Activated naive CD4-positive, alpha-beta T cell treated with anti-CD3 and anti-CD28 coated beads, Interleukin-2, amount 50 U/mL, for 24 hours (primary cell): ENCODE data around the gene GNA12.
"Not testable (repeated sequence)": the region's sequence is repeated elsewhere in the genome, so short reads cannot be mapped to it uniquely, and the experiment has no call there.

ENCODE experiments used
- H3K27ac Mint-ChIP-seq: one replicate; pipeline ENCODE4 v1.8.0; 2021; ENCODE audit warnings: mild to moderate bottlenecking, mixed read lengths
- H3K27me3 Mint-ChIP-seq: one replicate; pipeline ENCODE4 v1.8.0; 2021; ENCODE audit warnings: mixed read lengths
- H3K36me3 Mint-ChIP-seq: one replicate; pipeline ENCODE4 v1.8.0; 2021; ENCODE audit warnings: mixed read lengths
- H3K4me1 Mint-ChIP-seq: one replicate; pipeline ENCODE4 v1.8.0; 2021; ENCODE audit warnings: mixed read lengths
- H3K4me3 Mint-ChIP-seq: one replicate; pipeline ENCODE4 v1.8.0; 2021; ENCODE audit warnings: mild to moderate bottlenecking, mixed read lengths
- H3K9me3 Mint-ChIP-seq: one replicate; pipeline ENCODE4 v1.8.0; 2021; ENCODE audit warnings: mixed read lengths

GNA12 gene

GRCh38 chr7:2681929-2682799 lies 161.9 kb downstream of the GNA12 start:
- no peaks in the 10 kb centered on the region for H3K4me1 Mint-ChIP-seq
- H3K9me3 Mint-ChIP-seq, result no peaks in the 10 kb centered on the region
- no peak overlapping the region for H3K4me3 Mint-ChIP-seq
- no peaks in the 10 kb centered on the region for H3K36me3 Mint-ChIP-seq
- peaks cover 4% of the 10 kb centered on the region for H3K27me3 Mint-ChIP-seq
- no peak overlapping the region for H3K27ac Mint-ChIP-seq

- Mint-ChIP-seq H3K4me3 (no peak overlapping the region), H3K36me3 (no peaks in the 10 kb centered on the region), H3K27me3 (peaks cover 1% of the 10 kb centered on the region)
Measured at GRCh38 chr7:2680792-2681490, 163.2 kb downstream of the GNA12 start.

GRCh38 chr7:2680256-2680655 lies 163.9 kb downstream of the GNA12 start:
- no peak overlapping the region for H3K27ac Mint-ChIP-seq

More at GRCh38 chr7:2680792-2681490, 163.2 kb downstream of the GNA12 start:
- Mint-ChIP-seq H3K4me1 (no peaks in the 10 kb centered on the region), H3K9me3 (no peaks in the 10 kb centered on the region), H3K27ac (no peak overlapping the region)

GRCh38 chr7:2679135-2680127 lies 164.7 kb downstream of the GNA12 start:
- not testable (repeated sequence) for H3K36me3 Mint-ChIP-seq, H3K4me3 Mint-ChIP-seq, H3K27me3 Mint-ChIP-seq, H3K9me3 Mint-ChIP-seq, H3K4me1 Mint-ChIP-seq
- H3K27ac Mint-ChIP-seq, result peak overlapping the region; percentile 77

More at GRCh38 chr7:2680256-2680655, 163.9 kb downstream of the GNA12 start:
- Mint-ChIP-seq H3K4me1 (no peaks in the 10 kb centered on the region), H3K27me3 (no peaks in the 10 kb centered on the region), H3K9me3 (no peaks in the 10 kb centered on the region), H3K4me3 (no peak overlapping the region), H3K36me3 (no peaks in the 10 kb centered on the region)

GRCh38 chr7:2678454-2678853 lies 165.7 kb downstream of the GNA12 start:
- H3K9me3 Mint-ChIP-seq, H3K27me3 Mint-ChIP-seq, H3K27ac Mint-ChIP-seq, H3K36me3 Mint-ChIP-seq, H3K4me3 Mint-ChIP-seq, H3K4me1 Mint-ChIP-seq: not testable (repeated sequence)
